Activated naive CD4-positive, alpha-beta T cell treated with anti-CD3 and anti-CD28 coated beads, Interleukin-2, amount 10 ng/mL, durations not matched to agents 7 days and 5 days (primary cell): ENCODE measurements around the gene CPM.
A peak's percentile ranks its signal among the peaks of the same experiment; 100 is the strongest.

Experiments
- CTCF ChIA-PET: fragments of 350-600 bp; sonication (Branson Sonifier 250); formaldehyde crosslinking; loops from one replicate; lab custom pipeline; 2021; ENCODE audit warnings: antibody characterized with exemption; lab: Charles Lee
- DNase-seq: peaks from one replicate; pipeline ENCODE4 v3.0.0-alpha.2; 2020
- H3K27ac Mint-ChIP-seq: one replicate; pipeline ENCODE4 v1.8.0; 2021; ENCODE audit warnings: mild to moderate bottlenecking, moderate library complexity, mixed read lengths
- H3K27me3 Mint-ChIP-seq: one replicate; pipeline ENCODE4 v1.8.0; 2021; ENCODE audit warnings: mild to moderate bottlenecking, mixed read lengths
- H3K36me3 Mint-ChIP-seq: one replicate; pipeline ENCODE4 v1.8.0; 2021; ENCODE audit warnings: mixed read lengths
- H3K4me1 Mint-ChIP-seq: one replicate; pipeline ENCODE4 v1.8.0; 2021; ENCODE audit warnings: mixed read lengths
- H3K4me3 Mint-ChIP-seq: one replicate; pipeline ENCODE4 v1.8.0; 2021; ENCODE audit warnings: mild to moderate bottlenecking, moderate library complexity, mixed read lengths
- H3K9me3 Mint-ChIP-seq: one replicate; pipeline ENCODE4 v1.8.0; 2021; ENCODE audit warnings: mixed read lengths

The CPM gene

GRCh38 chr12:68887641-68888040 lies 45.3 kb downstream of the CPM start:
- Mint-ChIP-seq H3K4me1 (peaks cover 21% of the 10 kb centered on the region), H3K4me3 (no peak overlapping the region)

GRCh38 chr12:68886636-68887572 lies 46.1 kb downstream of the CPM start:
- Mint-ChIP-seq H3K36me3 (no peaks in the 10 kb centered on the region), H3K27ac (no peak overlapping the region), H3K4me3 (no peak overlapping the region), H3K4me1 (peaks cover 17% of the 10 kb centered on the region), H3K27me3 (no peaks in the 10 kb centered on the region), H3K9me3 (peaks cover 2% of the 10 kb centered on the region)
- no peak for DNase-seq
- CTCF ChIA-PET = interaction anchor here (0.9 kb wide), 1 partner anchor 10 kb away, joined by 3 read pairs; no protein-coding TSS in a partner anchor

More at GRCh38 chr12:68887641-68888040, 45.3 kb downstream of the CPM start:
- no peaks in the 10 kb centered on the region for H3K27me3 Mint-ChIP-seq
- no peaks in the 10 kb centered on the region for H3K36me3 Mint-ChIP-seq
- CTCF ChIA-PET = no interaction called here
- no peaks in the 10 kb centered on the region for H3K9me3 Mint-ChIP-seq
- no peak for DNase-seq
- H3K27ac Mint-ChIP-seq = no peak overlapping the region

- Mint-ChIP-seq H3K27ac (no peak overlapping the region), H3K4me1 (peaks cover 6% of the 10 kb centered on the region), H3K36me3 (no peaks in the 10 kb centered on the region), H3K27me3 (no peaks in the 10 kb centered on the region), H3K4me3 (no peak overlapping the region), H3K9me3 (peaks cover 2% of the 10 kb centered on the region)
- CTCF ChIA-PET = no interaction called here
- no peak for DNase-seq
Measured at GRCh38 chr12:68885381-68885780, 47.6 kb downstream of the CPM start.

- DNase-seq = no peak
- Mint-ChIP-seq H3K36me3 (no peaks in the 10 kb centered on the region), H3K27me3 (no peaks in the 10 kb centered on the region), H3K4me1 (no peaks in the 10 kb centered on the region), H3K27ac (no peak overlapping the region), H3K9me3 (peaks cover 2% of the 10 kb centered on the region), H3K4me3 (no peak overlapping the region)
- CTCF ChIA-PET = interaction anchor here (1.2 kb wide), 1 partner anchor 12 kb away, joined by 3 read pairs; no protein-coding TSS in a partner anchor
Measured at GRCh38 chr12:68884251-68884650, 48.7 kb downstream of the CPM start.

GRCh38 chr12:68883151-68883550 lies 49.8 kb downstream of the CPM start:
- H3K27ac Mint-ChIP-seq = no peak overlapping the region

GRCh38 chr12:68882251-68882964 lies 50.6 kb downstream of the CPM start:
- DNase-seq = no peak
- no peaks in the 10 kb centered on the region for H3K4me1 Mint-ChIP-seq
- H3K27ac Mint-ChIP-seq = no peak overlapping the region
- no peaks in the 10 kb centered on the region for H3K36me3 Mint-ChIP-seq
- H3K4me3 Mint-ChIP-seq = no peak overlapping the region
- H3K9me3 Mint-ChIP-seq = peaks cover 6% of the 10 kb centered on the region
- CTCF ChIA-PET = no interaction called here
- H3K27me3 Mint-ChIP-seq = no peaks in the 10 kb centered on the region

More at GRCh38 chr12:68883151-68883550, 49.8 kb downstream of the CPM start:
- H3K9me3 Mint-ChIP-seq = peaks cover 6% of the 10 kb centered on the region
- H3K36me3 Mint-ChIP-seq = no peaks in the 10 kb centered on the region
- CTCF ChIA-PET = interaction anchor here (1.2 kb wide), 1 partner anchor 11 kb away, joined by 3 read pairs; no protein-coding TSS in a partner anchor
- no peaks in the 10 kb centered on the region for H3K4me1 Mint-ChIP-seq
- H3K4me3 Mint-ChIP-seq = no peak overlapping the region
- DNase-seq = no peak
- H3K27me3 Mint-ChIP-seq = no peaks in the 10 kb centered on the region

GRCh38 chr12:68880660-68881325 lies 52.2 kb downstream of the CPM start:
- no peak for DNase-seq
- CTCF ChIA-PET = interaction anchor here (0.7 to 1.1 kb wide), 4 partner anchors 13 to 260 kb away, joined by 3 to 6 read pairs (median 3); no protein-coding TSS in a partner anchor
- H3K36me3 Mint-ChIP-seq = no peaks in the 10 kb centered on the region
- H3K4me3 Mint-ChIP-seq = no peak overlapping the region
- peaks cover 2% of the 10 kb centered on the region for H3K4me1 Mint-ChIP-seq
- H3K27ac Mint-ChIP-seq = no peak overlapping the region
- H3K9me3 Mint-ChIP-seq = peaks cover 6% of the 10 kb centered on the region
- H3K27me3 Mint-ChIP-seq = peaks cover 6% of the 10 kb centered on the region

- DNase-seq = no peak
- Mint-ChIP-seq H3K4me1 (peaks cover 2% of the 10 kb centered on the region), H3K27me3 (peaks cover 6% of the 10 kb centered on the region), H3K36me3 (no peaks in the 10 kb centered on the region), H3K4me3 (no peak overlapping the region), H3K27ac (no peak overlapping the region), H3K9me3 (peaks cover 6% of the 10 kb centered on the region)
- CTCF ChIA-PET = no interaction called here
Measured at GRCh38 chr12:68878846-68879245, 54.1 kb downstream of the CPM start.

- CTCF ChIA-PET = no interaction called here
- Mint-ChIP-seq H3K4me1 (peaks cover 2% of the 10 kb centered on the region), H3K9me3 (peaks cover 6% of the 10 kb centered on the region), H3K4me3 (no peak overlapping the region), H3K27ac (no peak overlapping the region), H3K27me3 (peaks cover 6% of the 10 kb centered on the region), H3K36me3 (no peaks in the 10 kb centered on the region)
- DNase-seq = no peak
Measured at GRCh38 chr12:68878283-68878682, 54.7 kb downstream of the CPM start.

GRCh38 chr12:68877583-68877982 lies 55.4 kb downstream of the CPM start:
- no peak for DNase-seq
- H3K36me3 Mint-ChIP-seq = no peaks in the 10 kb centered on the region
- CTCF ChIA-PET = interaction anchor here (0.7 to 1.1 kb wide), 3 partner anchors 9 to 279 kb away, joined by 3 read pairs; no protein-coding TSS in a partner anchor
- H3K27me3 Mint-ChIP-seq = peaks cover 6% of the 10 kb centered on the region
- peaks cover 6% of the 10 kb centered on the region for H3K9me3 Mint-ChIP-seq
- H3K4me1 Mint-ChIP-seq = peaks cover 2% of the 10 kb centered on the region
- no peak overlapping the region for H3K4me3 Mint-ChIP-seq
- no peak overlapping the region for H3K27ac Mint-ChIP-seq

- H3K4me1 Mint-ChIP-seq = peaks cover 4% of the 10 kb centered on the region
- peaks cover 6% of the 10 kb centered on the region for H3K27me3 Mint-ChIP-seq
- H3K9me3 Mint-ChIP-seq = peaks cover 4% of the 10 kb centered on the region
- no peak for DNase-seq
- H3K4me3 Mint-ChIP-seq = no peak overlapping the region
- CTCF ChIA-PET = interaction anchor here (1.0 to 1.1 kb wide), 3 partner anchors 12 to 280 kb away, joined by 3 to 4 read pairs (median 3); no protein-coding TSS in a partner anchor
- H3K36me3 Mint-ChIP-seq = no peaks in the 10 kb centered on the region
- H3K27ac Mint-ChIP-seq = no peak overlapping the region
Measured at GRCh38 chr12:68876461-68876860, 56.5 kb downstream of the CPM start.

- H3K4me3 Mint-ChIP-seq = no peak overlapping the region
- DNase-seq = no peak
- peaks cover 4% of the 10 kb centered on the region for H3K4me1 Mint-ChIP-seq
- H3K9me3 Mint-ChIP-seq = peaks cover under 1% of the 10 kb centered on the region
- no peak overlapping the region for H3K27ac Mint-ChIP-seq
- H3K36me3 Mint-ChIP-seq = no peaks in the 10 kb centered on the region
- H3K27me3 Mint-ChIP-seq = peaks cover 6% of the 10 kb centered on the region
- CTCF ChIA-PET = interaction anchor here (6.9 kb wide), 1 partner anchor 197 kb away, joined by 39 read pairs; no protein-coding TSS in a partner anchor
Measured at GRCh38 chr12:68873316-68873715, 59.7 kb downstream of the CPM start.

- Mint-ChIP-seq H3K36me3 (no peaks in the 10 kb centered on the region), H3K4me3 (no peak overlapping the region), H3K27ac (no peak overlapping the region), H3K4me1 (peaks cover 4% of the 10 kb centered on the region), H3K27me3 (peaks cover 6% of the 10 kb centered on the region), H3K9me3 (no peaks in the 10 kb centered on the region)
- CTCF ChIA-PET = interaction anchor here (0.7 to 6.9 kb wide), 3 partner anchors 12 to 198 kb away, joined by 3 to 39 read pairs (median 3); no protein-coding TSS in a partner anchor
- peak; percentile 37 for DNase-seq
Measured at GRCh38 chr12:68871921-68872320, 61.0 kb downstream of the CPM start.
